Measurements from ENCODE around the gene MUC12. TPM values are rescaled to one million over a fixed set of nuclear protein-coding genes. Genes with fewer than 3 reads are reported as not detected.
"Not testable (repeated sequence)": the region's sequence is repeated elsewhere in the genome, so short reads cannot be mapped to it uniquely, and the experiment has no call there.

The MUC12 gene
- total and polyA plus RNA-seq, 11 donors, result 0.02 to 0.23 (median 0.11) TPM; not detected in 7

DNA sequence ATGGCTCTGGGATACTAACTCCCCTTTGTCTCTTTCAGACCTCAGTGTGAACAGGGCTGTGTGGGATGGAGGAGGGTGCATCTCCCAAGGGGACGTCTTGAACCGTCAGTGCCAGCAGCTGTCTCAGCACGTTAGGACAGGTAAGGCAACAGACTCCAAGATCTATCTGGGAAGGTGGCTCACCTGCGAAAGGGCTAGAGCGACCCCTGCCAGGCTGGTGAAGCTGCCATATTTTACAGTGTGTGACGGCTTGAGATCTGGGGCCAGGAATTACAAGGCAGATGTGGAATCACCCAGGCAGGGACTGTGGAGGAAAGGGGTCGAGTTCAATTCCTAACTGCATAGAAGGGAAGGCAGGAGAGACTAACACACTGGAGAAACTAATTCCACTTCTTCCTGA lies 61.7 kb downstream of the MUC12 start:
- Histone ChIP-seq H3K9me3 (no peaks in the 10 kb centered on the region), H3K36me3 (no peaks in the 10 kb centered on the region), H3K27me3 (peaks cover 0 to 10% (median 0%) of the 10 kb centered on the region in 9 donors), H3K27ac (no peak overlapping the region), H3K4me3 (no peak overlapping the region), H3K4me1 (no peaks in the 10 kb centered on the region)
- TF ChIP-seq CTCF (IDR thresholded peaks at IDR 0.05) (no peak), POLR2A (IDR thresholded peaks at IDR 0.05) (no peak)
- intact Hi-C loops (cut with DNase I), result no loop called here
- DNase-seq (peak in 2 of 5 donors; percentile 13 to 27), ATAC-seq (no peak)
- 10 to 12% (median 12%) methylated on average over 7 of the region's 7 CpGs for WGBS, 4 donors

DNA sequence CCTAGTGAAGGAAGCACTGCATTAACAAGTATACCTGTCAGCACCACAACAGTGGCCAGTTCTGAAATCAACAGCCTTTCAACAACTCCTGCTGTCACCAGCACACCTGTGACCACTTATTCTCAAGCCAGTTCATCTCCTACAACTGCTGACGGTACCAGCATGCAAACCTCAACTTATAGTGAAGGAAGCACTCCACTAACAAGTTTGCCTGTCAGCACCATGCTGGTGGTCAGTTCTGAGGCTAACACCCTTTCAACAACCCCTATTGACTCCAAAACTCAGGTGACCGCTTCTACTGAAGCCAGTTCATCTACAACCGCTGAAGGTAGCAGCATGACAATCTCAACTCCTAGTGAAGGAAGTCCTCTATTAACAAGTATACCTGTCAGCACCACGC lies 66.6 kb downstream of the MUC12 start:
- DNase-seq, result peak in 2 of 5 donors; percentile 3 to 4
- Histone ChIP-seq H3K9me3 (no peaks in the 10 kb centered on the region), H3K36me3 (no peaks in the 10 kb centered on the region), H3K4me3 (no peak overlapping the region), H3K27ac (no peak overlapping the region), H3K4me1 (no peaks in the 10 kb centered on the region), H3K27me3 (peaks cover 0 to 19% (median 0%) of the 10 kb centered on the region in 9 donors)
- no peak for TF ChIP-seq POLR2A (IDR thresholded peaks at IDR 0.05)
- no peak for TF ChIP-seq CTCF (IDR thresholded peaks at IDR 0.05)
- 62 to 66% (median 63%) methylated on average over 4 of the region's 4 CpGs for WGBS, 4 donors
- no peak for ATAC-seq
- intact Hi-C loops (cut with DNase I), result no loop called here

DNA sequence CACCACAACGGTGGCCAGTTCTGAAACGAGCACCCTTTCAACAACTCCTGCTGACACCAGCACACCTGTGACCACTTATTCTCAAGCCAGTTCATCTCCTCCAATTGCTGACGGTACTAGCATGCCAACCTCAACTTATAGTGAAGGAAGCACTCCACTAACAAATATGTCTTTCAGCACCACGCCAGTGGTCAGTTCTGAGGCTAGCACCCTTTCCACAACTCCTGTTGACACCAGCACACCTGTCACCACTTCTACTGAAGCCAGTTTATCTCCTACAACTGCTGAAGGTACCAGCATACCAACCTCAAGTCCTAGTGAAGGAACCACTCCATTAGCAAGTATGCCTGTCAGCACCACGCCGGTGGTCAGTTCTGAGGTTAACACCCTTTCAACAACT lies 71.9 kb downstream of the MUC12 start:
- ATAC-seq; H3K4me1 ChIP-seq; intact Hi-C loops (cut with DNase I); H3K4me3 ChIP-seq; H3K36me3 ChIP-seq; H3K27ac ChIP-seq: not testable (repeated sequence)
- peaks cover 0 to 22% (median 7%) of the 10 kb centered on the region in 12 donors for H3K9me3 ChIP-seq
- WGBS, 4 donors, result 72 to 79% (median 76%) methylated on average over 6 of the region's 6 CpGs
- DNase-seq, result peak in 1 of 5 donors; percentile 16
- peaks cover 0 to 41% (median 5%) of the 10 kb centered on the region in 9 donors for H3K27me3 ChIP-seq

DNA sequence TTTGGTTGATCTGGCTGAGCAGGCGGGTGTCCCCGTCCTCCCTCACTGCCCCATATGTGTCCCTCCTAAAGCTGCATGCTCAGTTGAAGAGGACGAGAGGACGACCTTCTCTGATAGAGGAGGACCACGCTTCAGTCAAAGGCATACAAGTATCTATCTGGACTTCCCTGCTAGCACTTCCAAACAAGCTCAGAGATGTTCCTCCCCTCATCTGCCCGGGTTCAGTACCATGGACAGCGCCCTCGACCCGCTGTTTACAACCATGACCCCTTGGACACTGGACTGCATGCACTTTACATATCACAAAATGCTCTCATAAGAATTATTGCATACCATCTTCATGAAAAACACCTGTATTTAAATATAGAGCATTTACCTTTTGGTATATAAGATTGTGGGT lies 89.0 kb downstream of the MUC12 start:
- H3K4me1 ChIP-seq, result no peaks in the 10 kb centered on the region
- H3K4me3 ChIP-seq, result no peak overlapping the region
- peaks cover 0 to 65% (median 12%) of the 10 kb centered on the region in 9 donors for H3K27me3 ChIP-seq
- no peak for TF ChIP-seq CTCF (IDR thresholded peaks at IDR 0.05)
- no peak for TF ChIP-seq POLR2A (IDR thresholded peaks at IDR 0.05)
- H3K9me3 ChIP-seq, result no peaks in the 10 kb centered on the region
- H3K27ac ChIP-seq, result no peak overlapping the region
- intact Hi-C loops (cut with DNase I), result loop anchor here in 9 of 10 donors (1.0 to 10.0 kb wide), 8 partner anchors 91 to 354 kb away; partner anchors contain the start of genes MUC12 (in 4 of the 9), ACHE (in 1 of the 9) and POP7 (in 1 of the 9)
- no peaks in the 10 kb centered on the region for H3K36me3 ChIP-seq
- DNase-seq (peak; percentile 45 to 77 (median 64)), ATAC-seq (peak; percentile 68 to 81 (median 74))
- WGBS, 4 donors, result 16 to 21% (median 18%) methylated on average over 9 of the region's 9 CpGs

DNA sequence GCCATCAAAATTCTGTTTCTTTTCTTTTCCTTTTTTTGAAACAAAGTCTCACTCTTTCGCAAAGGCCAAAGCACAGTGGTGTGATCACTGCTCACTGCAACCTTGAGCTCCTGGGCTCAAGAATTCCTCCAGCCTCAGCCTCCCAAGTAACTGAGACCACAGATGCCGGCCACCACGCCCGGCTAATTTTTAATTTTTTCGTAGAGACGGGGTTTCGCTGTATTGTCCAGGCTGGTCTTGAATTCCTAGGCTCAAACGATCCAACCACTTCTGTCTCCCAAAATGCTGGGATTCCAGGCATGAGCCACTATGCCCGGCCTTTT lies 90.2 kb downstream of the MUC12 start:
- no peak for ATAC-seq
- H3K27me3 ChIP-seq, result peaks cover 0 to 60% (median 18%) of the 10 kb centered on the region in 9 donors
- 27 to 33% (median 32%) methylated on average over 9 of the region's 9 CpGs for WGBS, 4 donors

More for the DNA sequence above, 90.2 kb downstream of the MUC12 start:
- Histone ChIP-seq H3K36me3 (no peaks in the 10 kb centered on the region), H3K4me3 (no peak overlapping the region), H3K9me3 (no peaks in the 10 kb centered on the region), H3K4me1 (no peaks in the 10 kb centered on the region), H3K27ac (no peak overlapping the region)
- DNase-seq, result no peak
- intact Hi-C loops (cut with DNase I), result loop anchor here (1.0 to 10.0 kb wide), 10 partner anchors 92 to 355 kb away; partner anchors contain the start of genes MUC12 (in 4 of the 10), ACHE (in 1 of the 10) and POP7 (in 1 of the 10)
- TF ChIP-seq CTCF (IDR thresholded peaks at IDR 0.05) (peak in 1 of 12 donors; percentile 7), POLR2A (IDR thresholded peaks at IDR 0.05) (no peak)

Measured in heart left ventricle (tissue), 16 donors.